ENCODE results near the gene COG3. TPM values are rescaled to one million over a fixed set of nuclear protein-coding genes. Genes with fewer than 3 reads are reported as not detected.

COG3 gene
- total and polyA plus RNA-seq, 2 donors (not counting 1 experiment from before 2014, with no cell fraction given), result 24.0 to 37.5 TPM

GRCh38 chr13:45536224-45536623, 71.5 kb downstream of the COG3 start:
- no peak for DNase-seq (ENCODE audit: low read depth in 2 of 2)
- H3K9me3 ChIP-seq (ENCODE audit: control insufficient read depth, insufficient read depth, low read depth, low read length), result no peaks in the 10 kb centered on the region
- H3K79me2 ChIP-seq (ENCODE audit: control insufficient read depth, insufficient read depth, low read length), result no peaks in the 10 kb centered on the region
- no peak overlapping the region for H2AFZ ChIP-seq (ENCODE audit: low read length)
- no peak for TF ChIP-seq EZH2 (IDR thresholded peaks at IDR 0.05; ENCODE audit: low read length, missing control alignments)
- no peak for TF ChIP-seq CTCF (conservative IDR thresholded peaks at IDR 0.05 in 1 of 2, IDR thresholded peaks at IDR 0.05 in 1 of 2; ENCODE audit: low read depth in 1 of 2, low read length in 2 of 2)
- H3K9ac ChIP-seq (ENCODE audit: insufficient read depth, low read length), result no peak overlapping the region
- no peaks in the 10 kb centered on the region for H3K4me1 ChIP-seq (ENCODE audit: control insufficient read depth, extremely low read depth, insufficient read depth, low read length)
- no peaks in the 10 kb centered on the region for H3K27me3 ChIP-seq (ENCODE audit: control insufficient read depth, insufficient read depth, low read length)
- no peak overlapping the region for H3K4me2 ChIP-seq (ENCODE audit: extremely low read depth, insufficient read depth, low read length)
- no peak overlapping the region for H3K4me3 ChIP-seq (replicated peaks in 1 of 4; ENCODE audit: control extremely low read depth in 1 of 4, insufficient read depth in 1 of 4, low read depth in 3 of 4, low read length in 4 of 4)
- no peaks in the 10 kb centered on the region for H4K20me1 ChIP-seq (ENCODE audit: control insufficient read depth, extremely low read depth, insufficient read depth, low read length)
- peaks cover 5% of the 10 kb centered on the region for H3K36me3 ChIP-seq (ENCODE audit: control insufficient read depth, insufficient read depth, low read length)
- no peak overlapping the region for H3K27ac ChIP-seq (ENCODE audit: insufficient read depth, low read length)

GRCh38 chr13:45537516-45537915, 72.8 kb downstream of the COG3 start:
- Histone ChIP-seq H3K4me2 (ENCODE audit: extremely low read depth, insufficient read depth, low read length) (no peak overlapping the region), H3K9ac (ENCODE audit: insufficient read depth, low read length) (no peak overlapping the region), H3K27ac (ENCODE audit: insufficient read depth, low read length) (no peak overlapping the region), H3K36me3 (ENCODE audit: control insufficient read depth, insufficient read depth, low read length) (peaks cover 5% of the 10 kb centered on the region), H3K4me3 (replicated peaks in 1 of 4; ENCODE audit: control extremely low read depth in 1 of 4, insufficient read depth in 1 of 4, low read depth in 3 of 4, low read length in 4 of 4) (no peak overlapping the region), H3K79me2 (ENCODE audit: control insufficient read depth, insufficient read depth, low read length) (no peaks in the 10 kb centered on the region), H3K9me3 (ENCODE audit: control insufficient read depth, insufficient read depth, low read depth, low read length) (no peaks in the 10 kb centered on the region), H2AFZ (ENCODE audit: low read length) (no peak overlapping the region), H4K20me1 (ENCODE audit: control insufficient read depth, extremely low read depth, insufficient read depth, low read length) (no peaks in the 10 kb centered on the region), H3K4me1 (ENCODE audit: control insufficient read depth, extremely low read depth, insufficient read depth, low read length) (no peaks in the 10 kb centered on the region), H3K27me3 (ENCODE audit: control insufficient read depth, insufficient read depth, low read length) (no peaks in the 10 kb centered on the region)
- peak in 1 of 2 donors; percentile 22 for DNase-seq (ENCODE audit: low read depth in 2 of 2)
- TF ChIP-seq CTCF (conservative IDR thresholded peaks at IDR 0.05 in 1 of 2, IDR thresholded peaks at IDR 0.05 in 1 of 2; ENCODE audit: low read depth in 1 of 2, low read length in 2 of 2), result no peak
- no peak for TF ChIP-seq EZH2 (IDR thresholded peaks at IDR 0.05; ENCODE audit: low read length, missing control alignments)

GRCh38 chr13:45538382-45538781, 73.6 kb downstream of the COG3 start:
- Histone ChIP-seq H3K36me3 (ENCODE audit: control insufficient read depth, insufficient read depth, low read length) (peaks cover 5% of the 10 kb centered on the region), H3K4me2 (ENCODE audit: extremely low read depth, insufficient read depth, low read length) (no peak overlapping the region), H3K4me1 (ENCODE audit: control insufficient read depth, extremely low read depth, insufficient read depth, low read length) (no peaks in the 10 kb centered on the region), H3K79me2 (ENCODE audit: control insufficient read depth, insufficient read depth, low read length) (no peaks in the 10 kb centered on the region), H2AFZ (ENCODE audit: low read length) (no peak overlapping the region), H3K27me3 (ENCODE audit: control insufficient read depth, insufficient read depth, low read length) (no peaks in the 10 kb centered on the region), H4K20me1 (ENCODE audit: control insufficient read depth, extremely low read depth, insufficient read depth, low read length) (no peaks in the 10 kb centered on the region), H3K9me3 (ENCODE audit: control insufficient read depth, insufficient read depth, low read depth, low read length) (no peaks in the 10 kb centered on the region), H3K27ac (ENCODE audit: insufficient read depth, low read length) (no peak overlapping the region), H3K9ac (ENCODE audit: insufficient read depth, low read length) (no peak overlapping the region), H3K4me3 (replicated peaks in 1 of 4; ENCODE audit: control extremely low read depth in 1 of 4, insufficient read depth in 1 of 4, low read depth in 3 of 4, low read length in 4 of 4) (no peak overlapping the region)
- DNase-seq (ENCODE audit: low read depth in 2 of 2), result no peak
- TF ChIP-seq EZH2 (IDR thresholded peaks at IDR 0.05; ENCODE audit: low read length, missing control alignments) (no peak), CTCF (conservative IDR thresholded peaks at IDR 0.05 in 1 of 2, IDR thresholded peaks at IDR 0.05 in 1 of 2; ENCODE audit: low read depth in 1 of 2, low read length in 2 of 2) (no peak)

Measured in fibroblast of lung (primary cell).